Vagina (tissue), 2 donors: ENCODE data around the gene TTC39C.

Experiments
- POLR2A ChIP-seq, 2 donors: fragments of 450-650 bp; IDR thresholded peaks; one replicate each; pipeline ENCODE4 v1.6.1; 2017; ENCODE audit warnings: antibody characterized with exemption in 2 of 2, mild to moderate bottlenecking in 2 of 2, moderate library complexity in 2 of 2
- POLR2AphosphoS5 ChIP-seq, 2 donors: sonication (generic); formaldehyde crosslinking; IDR thresholded peaks; one replicate each; pipeline ENCODE4 v1.9.0; 2017; ENCODE audit warnings: antibody characterized with exemption in 2 of 2, mild to moderate bottlenecking in 2 of 2, low read depth in 1 of 2; ENCODE audit not compliant: insufficient read depth in 1 of 2
- TF ChIP-seq, protein P1 (sequence below), 3 experiments: fragments of 450-650 bp in 2 of 3; fragments of 200-600 bp in 1 of 3; sonication (generic) in 1 of 3; IDR thresholded peaks; one replicate each; pipeline ENCODE4 v1.5.1; 2017 to 2019; ENCODE audit warnings: antibody characterized with exemption in 3 of 3, mild to moderate bottlenecking in 2 of 3, moderate library complexity in 2 of 3

DNA sequence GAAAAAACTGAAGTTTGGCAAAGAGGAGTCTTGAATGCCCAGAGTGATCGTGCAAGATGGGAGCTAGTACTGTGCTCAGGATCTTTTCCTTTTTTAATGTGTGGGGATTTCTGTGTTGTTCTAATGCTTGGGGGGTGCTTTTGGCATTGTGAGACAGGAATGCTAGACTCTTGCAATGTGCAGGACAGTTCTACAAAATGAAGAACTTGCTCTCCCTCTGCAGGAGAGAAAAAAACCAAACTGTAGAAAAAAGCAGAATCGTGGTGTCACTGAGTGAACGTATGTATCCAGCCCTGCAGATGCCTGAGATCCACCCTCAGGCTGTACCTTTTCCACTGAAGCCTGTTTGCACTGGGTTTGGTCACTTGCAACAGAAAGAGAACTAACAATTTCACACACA, 12.1 kb upstream of the TTC39C start:
- TF ChIP-seq, protein P1, sequence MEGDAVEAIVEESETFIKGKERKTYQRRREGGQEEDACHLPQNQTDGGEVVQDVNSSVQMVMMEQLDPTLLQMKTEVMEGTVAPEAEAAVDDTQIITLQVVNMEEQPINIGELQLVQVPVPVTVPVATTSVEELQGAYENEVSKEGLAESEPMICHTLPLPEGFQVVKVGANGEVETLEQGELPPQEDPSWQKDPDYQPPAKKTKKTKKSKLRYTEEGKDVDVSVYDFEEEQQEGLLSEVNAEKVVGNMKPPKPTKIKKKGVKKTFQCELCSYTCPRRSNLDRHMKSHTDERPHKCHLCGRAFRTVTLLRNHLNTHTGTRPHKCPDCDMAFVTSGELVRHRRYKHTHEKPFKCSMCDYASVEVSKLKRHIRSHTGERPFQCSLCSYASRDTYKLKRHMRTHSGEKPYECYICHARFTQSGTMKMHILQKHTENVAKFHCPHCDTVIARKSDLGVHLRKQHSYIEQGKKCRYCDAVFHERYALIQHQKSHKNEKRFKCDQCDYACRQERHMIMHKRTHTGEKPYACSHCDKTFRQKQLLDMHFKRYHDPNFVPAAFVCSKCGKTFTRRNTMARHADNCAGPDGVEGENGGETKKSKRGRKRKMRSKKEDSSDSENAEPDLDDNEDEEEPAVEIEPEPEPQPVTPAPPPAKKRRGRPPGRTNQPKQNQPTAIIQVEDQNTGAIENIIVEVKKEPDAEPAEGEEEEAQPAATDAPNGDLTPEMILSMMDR (IDR thresholded peaks at IDR 0.05) = no peak
- no peak for TF ChIP-seq POLR2A (IDR thresholded peaks at IDR 0.05)
- TF ChIP-seq POLR2AphosphoS5 (IDR thresholded peaks at IDR 0.05; ENCODE audit: insufficient read depth in 1 of 2, low read depth in 1 of 2) = no peak
